OCI-LY1 (cell line): Measurements from ENCODE around the gene MAP3K14.

ENCODE experiments used
- H2AFZ ChIP-seq: fragments of 200-600 bp; sonication (generic), shearing (Covaris generic); 2 replicates; pipeline ENCODE4 v1.6.0; 2014; ENCODE audit warnings: antibody characterized with exemption, mild to moderate bottlenecking, low read length
- H3F3A ChIP-seq: fragments of 200-600 bp; sonication (generic), shearing (Covaris generic); 2 replicates; pipeline ENCODE4 v1.6.0; 2014; ENCODE audit warnings: mild to moderate bottlenecking, antibody characterized with exemption, low read length, moderate library complexity; ENCODE audit not compliant: insufficient read depth
- H3K27ac ChIP-seq: fragments of 200-600 bp; sonication (generic); 2 replicates; pipeline ENCODE4 v1.5.1; 2014; ENCODE audit warnings: low read length, mixed run types, mild to moderate bottlenecking, low read depth; ENCODE audit not compliant: poor library complexity, severe bottlenecking
- H3K27me3 ChIP-seq: fragments of 200-600 bp; sonication (generic); 2 replicates; pipeline ENCODE4 v1.6.0; 2014; ENCODE audit warnings: antibody characterized with exemption, mild to moderate bottlenecking, low read length, moderate library complexity; ENCODE audit not compliant: insufficient read depth
- H3K36me3 ChIP-seq: fragments of 200-600 bp; sonication (generic); 2 replicates; pipeline ENCODE4 v1.6.1; 2014; ENCODE audit warnings: mild to moderate bottlenecking, antibody characterized with exemption, low read length, moderate library complexity, mixed read lengths; ENCODE audit not compliant: insufficient read depth
- H3K4me1 ChIP-seq: fragments of 200-600 bp; sonication (generic); 2 replicates; pipeline ENCODE4 v1.5.1; 2014; ENCODE audit warnings: mild to moderate bottlenecking, low read length, moderate library complexity; ENCODE audit not compliant: insufficient read depth, severe bottlenecking
- H3K4me2 ChIP-seq: fragments of 200-600 bp; sonication (generic), shearing (Covaris generic); 2 replicates; pipeline ENCODE4 v1.6.1; 2014; ENCODE audit warnings: low read length
- H3K4me3 ChIP-seq: fragments of 200-600 bp; sonication (generic); 2 replicates; pipeline ENCODE4 v1.5.1; 2014; ENCODE audit warnings: low read length, low read depth, mild to moderate bottlenecking, mixed read lengths; ENCODE audit not compliant: poor library complexity, severe bottlenecking
- H3K79me2 ChIP-seq: fragments of 200-600 bp; shearing (Covaris generic); 2 replicates; pipeline ENCODE4 v1.6.1; 2016; ENCODE audit warnings: mixed run types, low read length, mixed read lengths; ENCODE audit not compliant: insufficient read depth
- H3K9ac ChIP-seq: fragments of 200-600 bp; sonication (generic), shearing (Covaris generic); 2 replicates; pipeline ENCODE4 v1.6.1; 2014; ENCODE audit warnings: mild to moderate bottlenecking, low read length, mixed read lengths
- H3K9me2 ChIP-seq: fragments of 200-600 bp; sonication (generic), shearing (Covaris generic); 2 replicates; pipeline ENCODE4 v1.6.1; 2014; ENCODE audit warnings: low read depth, mild to moderate bottlenecking, low read length, mixed read lengths
- H3K9me3 ChIP-seq: fragments of 200-600 bp; shearing (Covaris generic); 2 replicates; pipeline ENCODE4 v1.6.1; 2014; ENCODE audit warnings: low read length, mixed read lengths
- H4K20me1 ChIP-seq: fragments of 200-600 bp; sonication (generic), shearing (Covaris generic); 2 replicates; pipeline ENCODE4 v1.6.0; 2016; ENCODE audit warnings: mild to moderate bottlenecking, low read length; ENCODE audit not compliant: insufficient read depth
- EZH2 ChIP-seq: fragments of 200-600 bp; sonication (generic), shearing (Covaris generic); IDR thresholded peaks from 2 replicates; pipeline ENCODE4 v1.8.0; 2017; ENCODE audit warnings: borderline replicate concordance, mixed run types, mild to moderate bottlenecking, antibody characterized with exemption, low read length, moderate library complexity, mixed read lengths
- TF ChIP-seq, protein P1 (sequence below): fragments of 200-600 bp; sonication (generic), shearing (Covaris generic); IDR thresholded peaks from 2 replicates; pipeline ENCODE4 v1.5.1; 2017; ENCODE audit warnings: mild to moderate bottlenecking, antibody characterized with exemption, low read length, moderate library complexity, mixed read lengths

MAP3K14 gene

DNA sequence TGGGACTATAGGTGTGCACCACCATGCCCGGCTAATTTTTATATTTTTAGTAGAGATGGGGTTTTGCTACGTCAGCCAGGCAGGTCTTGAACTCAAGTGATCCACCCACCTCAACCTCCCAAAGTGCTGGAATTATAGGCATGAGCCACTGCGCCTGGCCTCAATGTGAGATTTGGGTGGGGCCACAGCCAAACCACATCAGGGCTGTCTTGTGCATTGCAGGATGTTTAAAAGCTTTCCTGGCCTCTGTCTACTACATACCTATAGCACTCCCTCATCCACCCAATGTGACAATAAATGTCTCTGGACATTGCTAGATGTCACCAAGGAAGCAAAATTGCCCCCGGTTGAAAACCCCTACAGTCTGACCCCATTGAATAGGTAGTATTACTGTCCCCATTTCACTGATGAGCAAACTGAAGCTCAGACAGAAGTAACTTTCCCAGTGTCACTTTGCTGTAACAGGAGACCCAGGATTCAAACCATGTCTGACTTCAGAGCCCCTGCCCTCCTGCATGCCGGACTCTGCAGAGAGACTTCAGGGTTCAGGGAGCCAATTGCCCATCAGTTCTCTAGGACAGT is 3.6 kb upstream of the MAP3K14 start:
- Histone ChIP-seq H3K27ac (no peak overlapping the region), H3K4me3 (no peak overlapping the region), H3K4me2 (no peak overlapping the region), H3K9ac (no peak overlapping the region), H3K9me2 (no peaks in the 10 kb centered on the region), H3K27me3 (peaks cover 4% of the 10 kb centered on the region; the same call in 1 of the 2 replicates), H3K4me1 (peaks cover 17% of the 10 kb centered on the region), H3K79me2 (no peaks in the 10 kb centered on the region), H3K36me3 (no peaks in the 10 kb centered on the region), H4K20me1 (no peaks in the 10 kb centered on the region), H3K9me3 (no peaks in the 10 kb centered on the region), H3F3A (no peaks in the 10 kb centered on the region), H2AFZ (no peak overlapping the region)
- no peak for TF ChIP-seq EZH2
- TF ChIP-seq, protein P1, sequence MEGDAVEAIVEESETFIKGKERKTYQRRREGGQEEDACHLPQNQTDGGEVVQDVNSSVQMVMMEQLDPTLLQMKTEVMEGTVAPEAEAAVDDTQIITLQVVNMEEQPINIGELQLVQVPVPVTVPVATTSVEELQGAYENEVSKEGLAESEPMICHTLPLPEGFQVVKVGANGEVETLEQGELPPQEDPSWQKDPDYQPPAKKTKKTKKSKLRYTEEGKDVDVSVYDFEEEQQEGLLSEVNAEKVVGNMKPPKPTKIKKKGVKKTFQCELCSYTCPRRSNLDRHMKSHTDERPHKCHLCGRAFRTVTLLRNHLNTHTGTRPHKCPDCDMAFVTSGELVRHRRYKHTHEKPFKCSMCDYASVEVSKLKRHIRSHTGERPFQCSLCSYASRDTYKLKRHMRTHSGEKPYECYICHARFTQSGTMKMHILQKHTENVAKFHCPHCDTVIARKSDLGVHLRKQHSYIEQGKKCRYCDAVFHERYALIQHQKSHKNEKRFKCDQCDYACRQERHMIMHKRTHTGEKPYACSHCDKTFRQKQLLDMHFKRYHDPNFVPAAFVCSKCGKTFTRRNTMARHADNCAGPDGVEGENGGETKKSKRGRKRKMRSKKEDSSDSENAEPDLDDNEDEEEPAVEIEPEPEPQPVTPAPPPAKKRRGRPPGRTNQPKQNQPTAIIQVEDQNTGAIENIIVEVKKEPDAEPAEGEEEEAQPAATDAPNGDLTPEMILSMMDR: no peak

DNA sequence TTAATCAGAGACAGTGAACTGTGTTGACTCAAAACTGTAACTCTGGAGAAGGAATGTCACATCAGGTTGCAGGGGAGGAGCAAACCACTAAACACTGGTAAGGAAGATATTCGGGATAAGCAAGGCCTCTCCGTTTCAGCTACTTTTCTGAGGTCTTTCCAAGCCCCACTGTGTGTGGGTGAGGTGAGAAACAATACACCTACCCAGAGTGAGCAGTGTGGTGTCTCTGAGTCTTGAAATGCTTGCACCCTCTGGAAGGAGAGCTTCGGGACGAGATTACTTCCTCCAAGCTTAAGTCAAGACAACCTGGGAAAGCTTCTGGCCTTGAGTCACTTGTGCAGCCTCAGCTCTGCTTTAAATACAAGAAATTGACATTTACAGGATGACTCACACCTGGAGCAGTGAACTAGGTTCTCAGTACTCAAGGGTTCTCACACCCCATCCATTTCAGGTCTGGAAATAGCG is 2.5 kb upstream of the MAP3K14 start:
- Histone ChIP-seq H3K9ac (no peak overlapping the region), H2AFZ (no peak overlapping the region), H3K9me3 (no peaks in the 10 kb centered on the region), H3F3A (no peaks in the 10 kb centered on the region), H3K9me2 (no peaks in the 10 kb centered on the region), H3K36me3 (no peaks in the 10 kb centered on the region), H4K20me1 (no peaks in the 10 kb centered on the region), H3K27ac (no peak overlapping the region), H3K4me1 (peaks cover 29% of the 10 kb centered on the region), H3K27me3 (peaks cover 4% of the 10 kb centered on the region; the same call in 1 of the 2 replicates), H3K4me3 (no peak overlapping the region), H3K4me2 (no peak overlapping the region), H3K79me2 (peaks cover 4% of the 10 kb centered on the region; the same call in 1 of the 2 replicates)
- TF ChIP-seq, protein P1: no peak
- TF ChIP-seq EZH2: no peak

DNA sequence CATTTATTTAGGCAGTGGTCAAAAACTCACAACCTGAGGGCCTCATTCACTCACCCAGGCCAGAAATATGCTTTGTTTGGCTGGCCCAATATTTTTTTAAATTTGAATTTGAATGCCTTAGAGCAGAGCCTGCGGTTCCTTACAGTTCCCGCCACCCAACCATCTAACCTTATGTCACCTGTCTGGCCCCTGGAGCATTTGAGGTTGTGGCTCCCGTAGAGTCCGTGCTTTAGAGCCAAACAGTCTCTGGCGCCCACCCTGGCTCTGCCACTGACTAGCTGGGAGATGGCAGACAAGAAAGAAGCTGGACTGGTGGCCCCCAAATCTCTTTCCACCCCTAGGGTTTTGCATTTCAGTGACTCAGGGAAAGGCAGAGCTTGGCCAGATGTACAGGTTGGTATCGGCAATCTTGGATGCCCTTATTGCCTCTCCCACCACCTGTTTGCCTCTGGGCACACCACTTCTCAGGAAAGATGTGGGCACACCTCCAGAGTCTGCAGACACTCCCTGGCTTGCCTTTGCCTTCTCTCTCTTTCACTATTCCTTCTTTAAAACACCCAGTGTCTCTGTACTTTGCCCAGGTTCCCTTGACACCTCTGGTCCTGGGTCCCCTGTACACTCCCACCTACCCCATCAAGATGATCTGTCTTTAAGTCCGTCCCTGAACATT is 1.9 kb upstream of the MAP3K14 start:
- Histone ChIP-seq H3K27ac (no peak overlapping the region), H3F3A (no peaks in the 10 kb centered on the region), H3K9me2 (no peaks in the 10 kb centered on the region), H4K20me1 (no peaks in the 10 kb centered on the region), H3K27me3 (peaks cover 4% of the 10 kb centered on the region; the same call in 1 of the 2 replicates), H3K4me2 (no peak overlapping the region), H3K9ac (no peak overlapping the region), H3K4me1 (peaks cover 35% of the 10 kb centered on the region), H3K79me2 (peaks cover 9% of the 10 kb centered on the region), H3K9me3 (no peaks in the 10 kb centered on the region), H3K36me3 (no peaks in the 10 kb centered on the region), H2AFZ (no peak overlapping the region), H3K4me3 (no peak overlapping the region)
- TF ChIP-seq, protein P1: no peak
- TF ChIP-seq EZH2: no peak
